HCT116 (cell line): ENCODE results near the gene KHDC4. TPM values are rescaled to one million over a fixed set of nuclear protein-coding genes. Genes with fewer than 3 reads are reported as not detected.

Experiments
- ATAC-seq: fragments of 200-7000 bp; cut with Tn5 transposase; 2 replicates; pipeline ENCODE4 v1.9.1; 2020; ENCODE audit warnings: mild to moderate bottlenecking, moderate library complexity
- BruUV-seq: library from RNA; stranded (reverse); fragments of 400-500 nt; replicated peaks from 2 replicates; lab custom pipeline; 2021; lab: Mats Ljungman, UMichigan
- CTCF ChIA-PET: fragments of 300-600 bp; sonication (Branson Sonifier 250); formaldehyde crosslinking; loops from one replicate; lab custom pipeline; 2021; ENCODE audit warnings: antibody characterized with exemption; lab: Charles Lee
- POLR2A ChIA-PET: fragments of 300-600, 350-600 bp; sonication (Branson Sonifier 250); formaldehyde crosslinking; loops from one replicate; lab custom pipeline; 2021; ENCODE audit warnings: antibody characterized with exemption; lab: Charles Lee
- RAD21 ChIA-PET, 2 experiments: fragments of 300-600 bp; sonication (Branson Sonifier 250); formaldehyde crosslinking; loops; one replicate each; lab custom pipeline; 2023; ENCODE audit warnings: low total read pairs in 2 of 2; ENCODE audit not compliant: uncharacterized antibody in 2 of 2, unreplicated experiment in 2 of 2, low non-redundant PET in 1 of 2; lab: Charles Lee
- DNase-seq: peaks from one replicate; pipeline ENCODE4 v3.0.0-alpha.2; 2010; ENCODE audit warnings: low read depth, low spot score
- H2AFZ ChIP-seq: fragments of 200-600 bp; shearing (Covaris generic), sonication (generic); 2 replicates; pipeline ENCODE4 v1.6.1; 2017; ENCODE audit warnings: low read depth, mixed run types, mixed read lengths, antibody characterized with exemption, low read length; ENCODE audit not compliant: poor library complexity, severe bottlenecking
- H3K27ac ChIP-seq: 2 replicates; pipeline ENCODE4 v1.5.1; 2012; ENCODE audit warnings: low read depth, low read length
- H3K27me3 ChIP-seq: fragments of 200-600 bp; sonication (generic); 2 replicates; pipeline ENCODE4 v1.6.1; 2016; ENCODE audit warnings: mixed run types, low read length, mixed read lengths; ENCODE audit not compliant: insufficient read depth
- H3K36me3 ChIP-seq, 2 experiments: fragments of 200-500 bp in 1 of 2; fragments of 200-600 bp in 1 of 2; sonication (Bioruptor generic) in 1 of 2; sonication (generic) in 1 of 2; 2 replicates each; pipeline versions ENCODE4 v1.5.1 to v1.6.1; 2014 to 2016; ENCODE audit warnings: low read length in 2 of 2, inconsistent platforms in 1 of 2, mixed read lengths in 1 of 2, mixed run types in 1 of 2; ENCODE audit not compliant: insufficient read depth in 2 of 2, control insufficient read depth in 1 of 2
- H3K4me1 ChIP-seq, 2 experiments: fragments of 200-600 bp in 1 of 2; sonication (generic) in 1 of 2; 2 replicates each; pipeline versions ENCODE4 v1.5.1 to v1.6.1; 2012 to 2017; ENCODE audit warnings: low read length in 2 of 2, inconsistent platforms in 1 of 2, mild to moderate bottlenecking in 1 of 2, mixed read lengths in 1 of 2, mixed run types in 1 of 2, moderate library complexity in 1 of 2; ENCODE audit not compliant: insufficient read depth in 2 of 2, control insufficient read depth in 1 of 2
- H3K4me2 ChIP-seq: fragments of 200-600 bp; sonication (generic); 2 replicates; pipeline ENCODE4 v1.6.1; 2017; ENCODE audit warnings: mixed run types, low read length, mixed read lengths
- H3K4me3 ChIP-seq, 2 experiments: fragments of 200-600 bp in 1 of 2; sonication (generic) in 1 of 2; replicated peaks in 1 of 2; 2 replicates each; pipeline ENCODE4 v1.5.1; 2011 to 2016; ENCODE audit warnings: low read length in 2 of 2, control low read depth in 1 of 2, low read depth in 1 of 2, mild to moderate bottlenecking in 1 of 2, mixed read lengths in 1 of 2, mixed run types in 1 of 2
- H3K79me2 ChIP-seq: fragments of 200-600 bp; sonication (generic); 2 replicates; pipeline ENCODE4 v1.6.1; 2017; ENCODE audit warnings: mild to moderate bottlenecking, mixed run types, low read length, moderate library complexity, mixed read lengths; ENCODE audit not compliant: insufficient read depth
- H3K9ac ChIP-seq: fragments of 200-600 bp; sonication (generic); 2 replicates; pipeline ENCODE4 v1.6.1; 2016; ENCODE audit warnings: low read length, mixed read lengths
- H3K9me2 ChIP-seq: fragments of 200-600 bp; sonication (generic), shearing (Covaris generic); 2 replicates; pipeline ENCODE4 v1.6.1; 2017; ENCODE audit warnings: mixed run types, mild to moderate bottlenecking, moderate library complexity; ENCODE audit not compliant: insufficient read depth
- H3K9me3 ChIP-seq, 2 experiments: fragments of 200-500 bp in 1 of 2; fragments of 200-600 bp in 1 of 2; sonication (Bioruptor generic) in 1 of 2; sonication (generic) in 1 of 2; 2 replicates each; pipeline ENCODE4 v1.6.1; 2014 to 2017; ENCODE audit warnings: low read length in 2 of 2, mixed read lengths in 2 of 2, inconsistent platforms in 1 of 2, low read depth in 1 of 2, mild to moderate bottlenecking in 1 of 2, mixed run types in 1 of 2, moderate library complexity in 1 of 2; ENCODE audit not compliant: control insufficient read depth in 1 of 2, insufficient read depth in 1 of 2
- H4K20me1 ChIP-seq: fragments of 200-600 bp; sonication (generic), shearing (Covaris generic); 2 replicates; pipeline ENCODE4 v1.6.1; 2017; ENCODE audit warnings: mixed run types, mild to moderate bottlenecking, moderate library complexity; ENCODE audit not compliant: insufficient read depth
- EGR1 ChIP-seq: IDR thresholded peaks from 2 replicates; pipeline ENCODE4 v1.6.1; 2012; ENCODE audit warnings: low read depth
- ELF1 ChIP-seq: IDR thresholded peaks from 2 replicates; pipeline ENCODE4 v1.6.1; 2012; ENCODE audit warnings: low read depth, borderline replicate concordance
- EZH2 ChIP-seq: fragments of 200-600 bp; sonication (generic); IDR thresholded peaks from 2 replicates; pipeline ENCODE4 v1.6.1; 2017; ENCODE audit warnings: antibody characterized with exemption, mixed run types
- EZH2phosphoT487 ChIP-seq: fragments of 200-600 bp; IDR thresholded peaks from 2 replicates; pipeline ENCODE4 v1.6.1; 2018; ENCODE audit warnings: antibody characterized with exemption, borderline replicate concordance
- POLR2A ChIP-seq: IDR thresholded peaks from 2 replicates; pipeline ENCODE4 v1.7.0; 2011; ENCODE audit warnings: borderline replicate concordance; ENCODE audit not compliant: insufficient read depth, insufficient read length; ENCODE audit errors: extremely low read depth
- RAD21 ChIP-seq: IDR thresholded peaks from 2 replicates; pipeline ENCODE4 v1.6.1; 2012; ENCODE audit warnings: low read depth, mild to moderate bottlenecking
- SIN3A ChIP-seq: IDR thresholded peaks from 2 replicates; pipeline ENCODE4 v1.6.1; 2012; ENCODE audit warnings: low read depth
- TCF7L2 ChIP-seq: IDR thresholded peaks from 2 replicates; pipeline ENCODE4 v1.7.0; 2011; ENCODE audit warnings: borderline replicate concordance, inconsistent platforms; ENCODE audit not compliant: insufficient read depth, insufficient read length; ENCODE audit errors: extremely low read depth
- intact Hi-C: fragments of 100-400 bp; cut with micrococcal nuclease; formaldehyde crosslinking; loops from 2 replicates; pipeline ENCODE4 v1.10.0; 2022
- total RNA-seq: library from RNA; stranded (reverse); gene quantifications from one replicate; pipeline ENCODE4 v1.2.1, GENCODE V29; 2021; ENCODE audit not compliant: unreplicated experiment
- TF ChIP-seq, protein P1 (sequence below): IDR thresholded peaks from 2 replicates; pipeline ENCODE4 v1.6.1; 2012; ENCODE audit warnings: low read depth

The KHDC4 gene
- total RNA-seq, 1 experiment from 2014 or later, result 60.7 TPM

GRCh38 chr1:155982106-155982505, 47.9 kb upstream of the KHDC4 start:
- no peaks in the 10 kb centered on the region for H3K27me3 ChIP-seq
- POLR2A ChIA-PET, result interaction anchor here (1.5 to 3.0 kb wide), 3 partner anchors 19 to 48 kb away, joined by 3 to 20 read pairs (median 11); partner anchors contain the start of gene KHDC4
- H3K36me3 ChIP-seq, result no peaks in the 10 kb centered on the region
- no peak overlapping the region for H3K27ac ChIP-seq
- peaks cover 34 to 48% of the 10 kb centered on the region in 2 experiments for H3K4me1 ChIP-seq
- no peaks in the 10 kb centered on the region for H4K20me1 ChIP-seq
- H3K9me2 ChIP-seq, result no peaks in the 10 kb centered on the region
- no peak overlapping the region for H2AFZ ChIP-seq
- CTCF ChIA-PET, result interaction anchor here (1.2 to 3.4 kb wide), 3 partner anchors 42 to 84 kb away, joined by 3 to 22 read pairs (median 4); no protein-coding TSS in a partner anchor
- H3K9me3 ChIP-seq, result no peaks in the 10 kb centered on the region
- intact Hi-C loops, result no loop called here
- H3K4me3 ChIP-seq, result no peak overlapping the region
- DNase-seq (no peak), ATAC-seq (no peak)
- no peak overlapping the region for H3K9ac ChIP-seq
- TF ChIP-seq EZH2phosphoT487 (no peak), EZH2 (no peak), SIN3A (no peak), EGR1 (no peak), RAD21 (no peak), POLR2A (no peak), ELF1 (no peak), TCF7L2 (no peak)
- TF ChIP-seq, protein P1, sequence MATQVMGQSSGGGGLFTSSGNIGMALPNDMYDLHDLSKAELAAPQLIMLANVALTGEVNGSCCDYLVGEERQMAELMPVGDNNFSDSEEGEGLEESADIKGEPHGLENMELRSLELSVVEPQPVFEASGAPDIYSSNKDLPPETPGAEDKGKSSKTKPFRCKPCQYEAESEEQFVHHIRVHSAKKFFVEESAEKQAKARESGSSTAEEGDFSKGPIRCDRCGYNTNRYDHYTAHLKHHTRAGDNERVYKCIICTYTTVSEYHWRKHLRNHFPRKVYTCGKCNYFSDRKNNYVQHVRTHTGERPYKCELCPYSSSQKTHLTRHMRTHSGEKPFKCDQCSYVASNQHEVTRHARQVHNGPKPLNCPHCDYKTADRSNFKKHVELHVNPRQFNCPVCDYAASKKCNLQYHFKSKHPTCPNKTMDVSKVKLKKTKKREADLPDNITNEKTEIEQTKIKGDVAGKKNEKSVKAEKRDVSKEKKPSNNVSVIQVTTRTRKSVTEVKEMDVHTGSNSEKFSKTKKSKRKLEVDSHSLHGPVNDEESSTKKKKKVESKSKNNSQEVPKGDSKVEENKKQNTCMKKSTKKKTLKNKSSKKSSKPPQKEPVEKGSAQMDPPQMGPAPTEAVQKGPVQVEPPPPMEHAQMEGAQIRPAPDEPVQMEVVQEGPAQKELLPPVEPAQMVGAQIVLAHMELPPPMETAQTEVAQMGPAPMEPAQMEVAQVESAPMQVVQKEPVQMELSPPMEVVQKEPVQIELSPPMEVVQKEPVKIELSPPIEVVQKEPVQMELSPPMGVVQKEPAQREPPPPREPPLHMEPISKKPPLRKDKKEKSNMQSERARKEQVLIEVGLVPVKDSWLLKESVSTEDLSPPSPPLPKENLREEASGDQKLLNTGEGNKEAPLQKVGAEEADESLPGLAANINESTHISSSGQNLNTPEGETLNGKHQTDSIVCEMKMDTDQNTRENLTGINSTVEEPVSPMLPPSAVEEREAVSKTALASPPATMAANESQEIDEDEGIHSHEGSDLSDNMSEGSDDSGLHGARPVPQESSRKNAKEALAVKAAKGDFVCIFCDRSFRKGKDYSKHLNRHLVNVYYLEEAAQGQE, result no peak
- peaks cover 20% of the 10 kb centered on the region for H3K79me2 ChIP-seq
- no peak overlapping the region for H3K4me2 ChIP-seq
- RAD21 ChIA-PET, result no interaction called here
- BruUV-seq, result no TSS peak
